ENCODE data around the gene CALU.

Gene CALU

DNA sequence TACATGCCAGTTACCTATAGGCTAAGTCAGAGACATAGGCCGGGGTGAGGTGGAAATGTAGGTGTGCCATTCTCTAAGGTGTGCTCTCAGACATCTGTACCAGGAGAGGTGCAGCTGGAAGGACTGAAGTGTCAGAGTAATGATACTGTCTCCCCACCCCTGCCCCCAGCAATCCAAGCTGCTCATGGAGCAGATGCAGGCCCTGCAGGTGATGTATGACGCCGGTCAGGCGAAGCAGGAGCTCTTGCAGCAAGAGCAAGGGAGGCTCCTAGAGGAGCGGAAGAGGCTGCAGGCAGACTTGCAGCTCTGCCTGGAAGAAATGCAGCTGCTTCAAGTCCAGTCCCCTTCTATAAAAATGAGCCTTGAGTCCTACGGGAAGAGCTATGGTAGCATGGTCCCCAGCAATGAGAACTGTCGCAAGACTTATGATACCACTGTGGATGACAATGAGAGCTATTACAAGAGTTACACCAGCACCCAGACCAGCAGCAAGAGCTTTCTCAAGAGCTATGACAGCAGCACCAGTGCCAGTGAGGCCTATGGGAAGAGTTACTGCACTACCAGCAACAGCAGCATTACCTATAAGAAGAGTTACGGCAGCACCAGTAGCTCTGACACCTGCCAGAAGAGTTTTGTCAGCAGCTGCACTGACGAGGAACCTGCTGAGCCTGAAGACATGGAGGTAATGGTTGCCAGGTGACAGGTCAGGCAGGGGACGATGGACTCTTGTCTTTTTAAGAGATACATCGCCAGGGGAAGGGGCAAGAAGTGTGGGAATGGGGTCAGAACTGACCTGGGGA lies 72.7 kb downstream of the CALU start:
- H3K27ac ChIP-seq: no peak overlapping the region
- H3K9ac ChIP-seq: no peak overlapping the region
- H4K20me1 ChIP-seq: no peaks in the 10 kb centered on the region
- peaks cover 5 to 54% (median 30%) of the 10 kb centered on the region in 10 experiments; a peak in 18 of 20 replicates for H3K4me1 ChIP-seq
- H3K36me3 ChIP-seq: peaks cover 12 to 57% (median 41%) of the 10 kb centered on the region in 11 experiments
- H3K4me3 ChIP-seq: no peak overlapping the region
- H3K4me2 ChIP-seq: peak overlapping the region in 6 of 11 experiments; percentile 2 to 90 (median 76); a peak in 9 of 22 replicates
- no peak for TF ChIP-seq Cebpa-rat (IDR thresholded peaks at IDR 0.05)
- H3K27me3 ChIP-seq: no peaks in the 10 kb centered on the region
- H3K9me3 ChIP-seq (replicated peaks in 1 of 11): no peaks in the 10 kb centered on the region

GRCh38 chr7:128812514-128813168 lies 73.5 kb downstream of the CALU start:
- Histone ChIP-seq H3K4me1 (peaks cover 5 to 55% (median 30%) of the 10 kb centered on the region in 10 experiments; a peak in 18 of 20 replicates), H3K4me2 (peak overlapping the region in 7 of 11 experiments; percentile 2 to 90 (median 67); a peak in 12 of 22 replicates), H3K36me3 (peaks cover 4 to 49% (median 33%) of the 10 kb centered on the region in 11 experiments; a peak in 21 of 22 replicates), H3K27me3 (no peaks in the 10 kb centered on the region), H3K27ac (no peak overlapping the region), H3K4me3 (no peak overlapping the region; a peak in 1 of 20 replicates), H4K20me1 (no peaks in the 10 kb centered on the region), H3K9ac (no peak overlapping the region), H3K9me3 (replicated peaks in 1 of 11) (no peaks in the 10 kb centered on the region)
- TF ChIP-seq Cebpa-rat (IDR thresholded peaks at IDR 0.05): no peak

DNA sequence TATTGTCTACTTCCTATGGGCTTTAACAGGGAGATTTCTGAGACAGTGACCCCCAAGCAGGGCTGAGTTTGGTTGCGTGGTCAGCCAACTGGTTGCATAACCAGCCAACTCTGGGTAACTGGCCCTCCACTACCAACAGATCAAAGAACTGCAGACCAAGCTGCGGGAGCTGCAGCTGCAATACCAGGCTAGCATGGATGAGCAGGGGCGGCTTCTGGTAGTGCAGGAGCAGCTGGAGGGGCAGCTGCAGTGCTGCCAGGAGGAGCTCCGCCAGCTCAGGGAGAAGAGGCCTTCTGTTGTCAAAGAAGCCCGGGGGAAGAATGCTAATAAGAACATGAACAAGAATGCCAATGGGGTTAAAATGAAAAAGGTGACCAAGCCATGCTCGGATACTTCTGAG lies 75.3 kb downstream of the CALU start:
- H3K9ac ChIP-seq: no peak overlapping the region
- H3K27ac ChIP-seq: no peak overlapping the region; a peak in 1 of 22 replicates
- H3K27me3 ChIP-seq: no peaks in the 10 kb centered on the region
- H4K20me1 ChIP-seq: peaks cover 0 to 5% (median 0%) of the 10 kb centered on the region in 11 experiments; a peak in 1 of 22 replicates
- peak overlapping the region in 5 of 11 experiments; percentile 35 to 90 (median 85); a peak in 8 of 22 replicates for H3K4me2 ChIP-seq
- no peak overlapping the region for H3K4me3 ChIP-seq
- H3K9me3 ChIP-seq (replicated peaks in 1 of 11): no peaks in the 10 kb centered on the region
- no peak for TF ChIP-seq Cebpa-rat (IDR thresholded peaks at IDR 0.05)
- peaks cover 5 to 67% (median 30%) of the 10 kb centered on the region in 10 experiments; a peak in 18 of 20 replicates for H3K4me1 ChIP-seq
- peaks cover 0 to 33% (median 20%) of the 10 kb centered on the region in 11 experiments; a peak in 15 of 22 replicates for H3K36me3 ChIP-seq

- no peak for TF ChIP-seq Cebpa-rat (IDR thresholded peaks at IDR 0.05)
- Histone ChIP-seq H3K27me3 (no peaks in the 10 kb centered on the region), H4K20me1 (peaks cover 0 to 5% (median 0%) of the 10 kb centered on the region in 11 experiments; a peak in 1 of 22 replicates), H3K4me2 (peak overlapping the region in 9 of 11 experiments; percentile 25 to 90 (median 54); a peak in 16 of 22 replicates), H3K36me3 (peaks cover 0 to 24% (median 11%) of the 10 kb centered on the region in 11 experiments; a peak in 13 of 22 replicates), H3K9me3 (replicated peaks in 1 of 11) (no peaks in the 10 kb centered on the region), H3K4me3 (no peak overlapping the region), H3K27ac (no peak overlapping the region; a peak in 1 of 22 replicates), H3K4me1 (peaks cover 0 to 74% (median 25%) of the 10 kb centered on the region in 10 experiments; a peak in 16 of 20 replicates), H3K9ac (no peak overlapping the region)
Observed at GRCh38 chr7:128815289-128815942, 76.3 kb downstream of the CALU start.

- Histone ChIP-seq H3K9ac (no peak overlapping the region), H3K27me3 (no peaks in the 10 kb centered on the region), H3K4me2 (peak overlapping the region in 3 of 11 experiments; percentile 47 to 54 (median 52); a peak in 6 of 22 replicates), H3K36me3 (peaks cover 0 to 5% (median 0%) of the 10 kb centered on the region in 11 experiments; a peak in 1 of 22 replicates), H3K9me3 (replicated peaks in 1 of 11) (no peaks in the 10 kb centered on the region), H3K27ac (no peak overlapping the region), H3K4me3 (no peak overlapping the region), H4K20me1 (peaks cover 0 to 5% (median 0%) of the 10 kb centered on the region in 11 experiments; a peak in 2 of 22 replicates), H3K4me1 (peaks cover 0 to 51% (median 13%) of the 10 kb centered on the region in 10 experiments; a peak in 16 of 20 replicates)
- no peak for TF ChIP-seq Cebpa-rat (IDR thresholded peaks at IDR 0.05)
Observed at GRCh38 chr7:128818694-128819093, 79.5 kb downstream of the CALU start.
